ENCODE measurements around the gene REV1.
"Not testable (repeated sequence)": the region's sequence is repeated elsewhere in the genome, so short reads cannot be mapped to it uniquely, and the experiment has no call there.

The REV1 gene

DNA sequence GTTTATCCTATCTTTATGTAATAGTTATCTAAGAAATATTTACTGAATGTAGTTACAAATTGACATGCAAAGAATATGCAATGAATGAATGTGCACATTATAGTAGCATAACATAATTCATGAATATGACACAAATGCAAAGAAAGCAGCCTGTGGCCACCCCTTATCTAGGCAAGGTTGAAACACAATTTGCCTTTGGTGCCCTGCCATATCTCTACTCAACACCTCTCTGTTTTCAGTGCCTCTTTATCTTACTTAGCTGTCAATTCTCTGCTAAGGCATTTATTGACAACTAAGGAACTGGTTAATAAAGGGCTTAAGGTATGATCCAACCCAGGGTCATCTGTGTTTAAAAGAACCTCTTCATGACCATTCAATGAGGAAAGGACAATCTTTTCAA lies 18.9 kb downstream of the REV1 start:
- in situ Hi-C loops (cut with HindIII; ENCODE audit: low sequenced_read_pairs), result no loop called here
- TF ChIP-seq, protein P1, sequence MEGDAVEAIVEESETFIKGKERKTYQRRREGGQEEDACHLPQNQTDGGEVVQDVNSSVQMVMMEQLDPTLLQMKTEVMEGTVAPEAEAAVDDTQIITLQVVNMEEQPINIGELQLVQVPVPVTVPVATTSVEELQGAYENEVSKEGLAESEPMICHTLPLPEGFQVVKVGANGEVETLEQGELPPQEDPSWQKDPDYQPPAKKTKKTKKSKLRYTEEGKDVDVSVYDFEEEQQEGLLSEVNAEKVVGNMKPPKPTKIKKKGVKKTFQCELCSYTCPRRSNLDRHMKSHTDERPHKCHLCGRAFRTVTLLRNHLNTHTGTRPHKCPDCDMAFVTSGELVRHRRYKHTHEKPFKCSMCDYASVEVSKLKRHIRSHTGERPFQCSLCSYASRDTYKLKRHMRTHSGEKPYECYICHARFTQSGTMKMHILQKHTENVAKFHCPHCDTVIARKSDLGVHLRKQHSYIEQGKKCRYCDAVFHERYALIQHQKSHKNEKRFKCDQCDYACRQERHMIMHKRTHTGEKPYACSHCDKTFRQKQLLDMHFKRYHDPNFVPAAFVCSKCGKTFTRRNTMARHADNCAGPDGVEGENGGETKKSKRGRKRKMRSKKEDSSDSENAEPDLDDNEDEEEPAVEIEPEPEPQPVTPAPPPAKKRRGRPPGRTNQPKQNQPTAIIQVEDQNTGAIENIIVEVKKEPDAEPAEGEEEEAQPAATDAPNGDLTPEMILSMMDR (IDR thresholded peaks at IDR 0.05; ENCODE audit: low read depth, low read length, missing control alignments), result no peak
- DNase-seq (ENCODE audit: low read depth), result no peak
- no peak overlapping the region for H3K4me3 ChIP-seq (ENCODE audit: low read depth, low read length)

DNA sequence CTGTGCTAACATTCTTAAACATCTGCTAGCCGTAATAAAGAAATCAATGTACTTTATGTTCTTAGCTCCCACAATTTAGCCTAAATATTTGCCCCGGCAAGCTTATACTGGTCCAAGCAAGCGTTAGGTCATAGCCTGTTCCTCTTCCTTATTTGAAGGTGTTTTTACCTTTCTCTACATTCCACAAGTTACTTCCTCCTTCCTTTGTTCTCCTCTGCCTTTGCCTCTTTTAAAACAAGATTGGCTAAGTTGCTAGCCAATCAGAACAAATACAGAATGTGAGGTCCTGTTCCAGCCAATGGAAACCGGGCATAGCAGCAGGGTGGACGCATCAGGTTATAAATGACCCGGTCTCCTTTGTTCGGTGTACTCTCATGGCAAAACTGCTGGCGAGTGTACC lies 19.4 kb downstream of the REV1 start:
- in situ Hi-C loops (cut with HindIII; ENCODE audit: low sequenced_read_pairs); H3K4me3 ChIP-seq (ENCODE audit: low read depth, low read length); DNase-seq (ENCODE audit: low read depth): not testable (repeated sequence)

DNA sequence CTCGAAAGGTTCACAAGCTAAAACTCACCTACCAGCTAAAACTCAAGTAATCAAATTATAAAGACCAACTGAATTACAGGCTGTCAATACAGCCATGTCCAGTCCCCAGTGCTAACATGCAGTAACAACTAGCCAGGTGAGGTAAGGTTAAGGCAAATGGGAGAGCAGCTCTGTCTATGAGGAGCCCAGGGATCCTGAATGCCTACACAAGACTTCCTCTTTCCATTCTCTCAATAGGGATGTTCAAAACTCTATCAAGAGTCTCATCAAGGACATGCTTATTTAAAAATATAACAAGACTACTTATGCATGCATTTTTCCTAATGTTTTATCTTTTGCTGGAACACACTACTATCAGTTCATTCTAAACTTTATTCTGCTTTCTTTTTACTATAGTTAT lies 20.4 kb downstream of the REV1 start:
- no peak for DNase-seq (ENCODE audit: low read depth)
- in situ Hi-C loops (cut with HindIII; ENCODE audit: low sequenced_read_pairs), result no loop called here
- H3K4me3 ChIP-seq (ENCODE audit: low read depth, low read length), result no peak overlapping the region
- TF ChIP-seq, protein P1 (IDR thresholded peaks at IDR 0.05; ENCODE audit: low read depth, low read length, missing control alignments), result no peak

DNA sequence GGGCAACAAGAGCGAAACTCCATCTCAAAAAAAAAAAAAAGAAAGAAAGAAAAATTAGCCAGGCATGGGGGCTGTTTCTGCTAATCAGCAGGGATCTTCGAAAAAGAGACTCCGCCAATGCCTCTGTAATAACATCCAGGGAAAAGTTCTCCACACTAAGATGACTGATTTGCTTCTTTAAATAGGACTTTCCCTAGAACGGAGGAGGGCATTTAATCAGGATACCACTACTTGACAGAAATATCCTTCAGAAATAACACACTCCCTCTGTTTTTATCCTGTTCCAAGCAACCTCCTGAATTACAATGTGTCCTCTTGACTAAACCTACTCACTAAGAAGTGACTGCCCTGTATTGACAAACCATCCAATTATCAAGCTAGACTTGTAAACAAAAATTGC lies 21.7 kb downstream of the REV1 start:
- in situ Hi-C loops (cut with HindIII; ENCODE audit: low sequenced_read_pairs), result no loop called here
- no peak overlapping the region for H3K4me3 ChIP-seq (ENCODE audit: low read depth, low read length)
- TF ChIP-seq, protein P1 (IDR thresholded peaks at IDR 0.05; ENCODE audit: low read depth, low read length, missing control alignments), result no peak
- no peak for DNase-seq (ENCODE audit: low read depth)

DNA sequence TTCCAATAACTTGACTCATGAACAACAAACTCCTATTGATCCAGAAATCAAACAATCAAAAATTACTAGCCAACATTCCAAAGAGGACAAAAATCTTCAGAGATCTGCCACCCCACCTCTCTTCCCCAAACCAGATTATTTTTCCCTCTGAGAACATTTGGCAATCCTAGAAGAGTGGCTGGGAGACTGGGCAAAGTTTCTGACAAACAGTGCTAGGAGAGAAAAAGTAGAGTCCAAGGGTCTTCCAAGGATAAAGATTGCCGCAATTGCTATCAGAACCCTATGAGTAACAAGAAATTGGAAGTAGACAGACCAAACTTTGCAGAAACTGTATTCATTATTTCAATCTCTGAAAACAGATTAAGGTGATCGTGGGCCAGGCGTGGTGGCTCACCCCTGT lies 22.4 kb downstream of the REV1 start:
- DNase-seq (ENCODE audit: low read depth), result no peak
- in situ Hi-C loops (cut with HindIII; ENCODE audit: low sequenced_read_pairs), result no loop called here
- H3K4me3 ChIP-seq (ENCODE audit: low read depth, low read length), result no peak overlapping the region
- TF ChIP-seq, protein P1 (IDR thresholded peaks at IDR 0.05; ENCODE audit: low read depth, low read length, missing control alignments), result no peak

DNA sequence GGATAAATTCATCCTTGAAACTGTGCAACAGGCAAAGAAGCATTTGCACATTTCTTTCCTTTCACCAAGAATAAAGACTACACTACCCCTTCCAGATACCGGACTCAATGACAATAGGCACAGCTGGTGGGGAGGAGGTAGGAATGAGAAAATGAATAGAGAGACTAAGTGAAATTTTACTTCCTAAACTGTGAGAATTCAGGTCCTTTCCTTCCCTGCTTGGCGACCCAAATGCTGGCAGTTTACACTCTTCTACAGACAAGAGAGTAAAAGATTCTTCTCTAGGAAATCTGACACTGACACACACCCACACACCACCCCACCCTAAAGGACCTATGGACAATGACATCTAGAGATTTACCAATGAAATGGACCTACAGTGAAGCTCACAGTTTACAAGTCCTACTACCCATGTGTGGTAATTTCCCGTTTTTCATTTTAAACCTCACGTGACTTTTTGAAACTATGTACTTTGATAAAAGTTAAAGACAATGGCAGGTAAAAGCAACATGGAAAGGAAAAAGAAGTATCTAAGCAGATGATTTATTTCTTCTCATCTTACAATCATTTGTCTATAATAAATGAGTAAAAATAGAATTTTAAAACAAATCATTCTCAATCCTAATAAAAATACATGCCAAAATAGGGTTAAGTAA lies 27.9 kb downstream of the REV1 start:
- no peak for DNase-seq (ENCODE audit: low read depth)
- H3K4me3 ChIP-seq (ENCODE audit: low read depth, low read length), result no peak overlapping the region
- in situ Hi-C loops (cut with HindIII; ENCODE audit: low sequenced_read_pairs), result no loop called here
- TF ChIP-seq, protein P1 (IDR thresholded peaks at IDR 0.05; ENCODE audit: low read depth, low read length, missing control alignments), result no peak

DNA sequence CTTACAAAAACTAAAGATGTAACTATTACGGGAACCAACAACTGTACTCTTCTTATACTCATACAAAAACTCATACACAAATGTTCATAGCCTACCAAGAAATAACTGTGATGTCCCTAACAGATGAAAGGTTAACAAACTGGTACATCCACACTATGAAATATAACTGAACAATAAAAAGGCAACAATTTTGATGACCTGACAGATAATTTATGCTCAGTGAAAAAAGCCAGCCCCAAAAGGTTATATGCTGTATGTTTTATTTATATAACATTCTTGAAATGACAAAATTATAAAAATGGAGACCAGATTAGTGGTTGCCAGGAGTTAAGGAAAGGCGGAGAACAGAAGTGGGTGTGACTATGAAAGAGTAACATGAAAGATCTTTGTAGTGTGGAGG lies 31.3 kb downstream of the REV1 start:
- DNase-seq (ENCODE audit: low read depth), result no peak
- TF ChIP-seq, protein P1 (IDR thresholded peaks at IDR 0.05; ENCODE audit: low read depth, low read length, missing control alignments), result no peak
- in situ Hi-C loops (cut with HindIII; ENCODE audit: low sequenced_read_pairs), result no loop called here
- H3K4me3 ChIP-seq (ENCODE audit: low read depth, low read length), result no peak overlapping the region

Data from astrocyte of the cerebellum (primary cell).